ENCODE results near the gene RGL1.

- TF ChIP-seq CTCF (IDR thresholded peaks at IDR 0.05), result no peak
- TF ChIP-seq POLR2A (IDR thresholded peaks at IDR 0.05), result no peak
These were observed 172.8 kb downstream of the RGL1 start for GRCh38 chr1:183977717-183978116.

Measured in tibial nerve (tissue), 3 donors.